ENCODE results near the gene SYS1.

- no peak for TF ChIP-seq CTCF (IDR thresholded peaks at IDR 0.05)
- no peak for TF ChIP-seq POLR2A (IDR thresholded peaks at IDR 0.05)
Observed at GRCh38 chr20:45346851-45347250, 16.1 kb upstream of the SYS1 start.

Measured in heart left ventricle (tissue), 13 donors.